ENCODE measurements around the gene CALML4. TPM values are rescaled to one million over a fixed set of nuclear protein-coding genes. Genes with fewer than 3 reads are reported as not detected.
"Not testable (repeated sequence)": the region's sequence is repeated elsewhere in the genome, so short reads cannot be mapped to it uniquely, and the experiment has no call there.

Gene CALML4
- total RNA-seq, 1 experiment from 2014 or later, result 7.0 TPM

GRCh38 chr15:68221530-68222431, 16.6 kb upstream of the CALML4 start:
- H3K9me2 ChIP-seq (replicated peaks; ENCODE audit: insufficient read depth, low read length); H3K4me3 ChIP-seq (ENCODE audit: low read length); H3K27me3 ChIP-seq (ENCODE audit: low read length); H2AFZ ChIP-seq (ENCODE audit: low read length); H3K9ac ChIP-seq (ENCODE audit: low read length); H3K27ac ChIP-seq (ENCODE audit: low read length); H3K4me2 ChIP-seq (ENCODE audit: low read depth, low read length, poor library complexity, severe bottlenecking); H4K20me1 ChIP-seq (ENCODE audit: insufficient read depth, low read depth, low read length); H3K9me3 ChIP-seq (ENCODE audit: low read length); DNase-seq: not testable (repeated sequence)
- Histone ChIP-seq H3K4me1 (ENCODE audit: low read length) (peaks cover 33% of the 10 kb centered on the region), H3K36me3 (ENCODE audit: insufficient read depth, low read length) (peaks cover 11% of the 10 kb centered on the region), H3K79me2 (ENCODE audit: low read length) (peaks cover 80% of the 10 kb centered on the region)

DNA sequence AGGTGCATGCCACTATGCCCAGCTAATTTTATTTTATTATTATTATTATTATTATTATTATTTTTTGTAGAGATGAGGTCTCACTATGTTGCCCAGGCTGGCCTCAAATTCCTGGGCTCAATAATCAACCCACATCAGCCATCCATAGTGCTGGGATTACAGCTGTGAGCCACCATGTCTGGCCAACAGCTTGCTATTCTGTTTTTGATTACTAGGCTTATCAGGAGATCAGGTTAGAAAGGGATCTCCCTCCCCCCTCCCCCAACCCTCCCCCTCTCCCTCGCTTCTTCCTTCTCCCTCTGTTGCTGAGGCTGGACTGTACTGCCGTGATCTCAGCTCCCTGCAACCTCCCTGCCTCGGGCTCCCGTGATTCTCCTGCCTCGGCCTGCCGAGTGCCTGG, 15.8 kb upstream of the CALML4 start:
- Histone ChIP-seq H3K9me2 (replicated peaks; ENCODE audit: insufficient read depth, low read length) (no peaks in the 10 kb centered on the region), H3K9ac (ENCODE audit: low read length) (no peak overlapping the region), H3K79me2 (ENCODE audit: low read length) (peaks cover 80% of the 10 kb centered on the region), H3K4me2 (ENCODE audit: low read depth, low read length, poor library complexity, severe bottlenecking) (no peak overlapping the region), H3K27ac (ENCODE audit: low read length) (no peak overlapping the region), H3K4me1 (ENCODE audit: low read length) (peaks cover 31% of the 10 kb centered on the region), H4K20me1 (ENCODE audit: insufficient read depth, low read depth, low read length) (0 out of 2 replicates have a peak, but pooled peaks cover 3% of the 10 kb centered on the region), H2AFZ (ENCODE audit: low read length) (no peak overlapping the region), H3K36me3 (ENCODE audit: insufficient read depth, low read length) (peaks cover 14% of the 10 kb centered on the region), H3K27me3 (ENCODE audit: low read length) (no peaks in the 10 kb centered on the region), H3K9me3 (ENCODE audit: low read length) (peaks cover 5% of the 10 kb centered on the region; the same call in 1 of the 2 replicates), H3K4me3 (ENCODE audit: low read length) (no peak overlapping the region)
- no peak for DNase-seq

- Histone ChIP-seq H3K4me3 (ENCODE audit: low read length) (no peak overlapping the region), H3K27me3 (ENCODE audit: low read length) (no peaks in the 10 kb centered on the region), H3K27ac (ENCODE audit: low read length) (no peak overlapping the region), H2AFZ (ENCODE audit: low read length) (no peak overlapping the region), H3K9ac (ENCODE audit: low read length) (no peak overlapping the region), H3K36me3 (ENCODE audit: insufficient read depth, low read length) (peaks cover 14% of the 10 kb centered on the region), H3K4me2 (ENCODE audit: low read depth, low read length, poor library complexity, severe bottlenecking) (no peak overlapping the region), H4K20me1 (ENCODE audit: insufficient read depth, low read depth, low read length) (0 out of 2 replicates have a peak, but pooled peaks cover 3% of the 10 kb centered on the region), H3K9me3 (ENCODE audit: low read length) (peaks cover 5% of the 10 kb centered on the region; the same call in 1 of the 2 replicates), H3K4me1 (ENCODE audit: low read length) (peaks cover 28% of the 10 kb centered on the region), H3K79me2 (ENCODE audit: low read length) (peaks cover 80% of the 10 kb centered on the region), H3K9me2 (replicated peaks; ENCODE audit: insufficient read depth, low read length) (no peaks in the 10 kb centered on the region)
- DNase-seq, result no peak
Observed at GRCh38 chr15:68220489-68220888, 15.4 kb upstream of the CALML4 start.

DNA sequence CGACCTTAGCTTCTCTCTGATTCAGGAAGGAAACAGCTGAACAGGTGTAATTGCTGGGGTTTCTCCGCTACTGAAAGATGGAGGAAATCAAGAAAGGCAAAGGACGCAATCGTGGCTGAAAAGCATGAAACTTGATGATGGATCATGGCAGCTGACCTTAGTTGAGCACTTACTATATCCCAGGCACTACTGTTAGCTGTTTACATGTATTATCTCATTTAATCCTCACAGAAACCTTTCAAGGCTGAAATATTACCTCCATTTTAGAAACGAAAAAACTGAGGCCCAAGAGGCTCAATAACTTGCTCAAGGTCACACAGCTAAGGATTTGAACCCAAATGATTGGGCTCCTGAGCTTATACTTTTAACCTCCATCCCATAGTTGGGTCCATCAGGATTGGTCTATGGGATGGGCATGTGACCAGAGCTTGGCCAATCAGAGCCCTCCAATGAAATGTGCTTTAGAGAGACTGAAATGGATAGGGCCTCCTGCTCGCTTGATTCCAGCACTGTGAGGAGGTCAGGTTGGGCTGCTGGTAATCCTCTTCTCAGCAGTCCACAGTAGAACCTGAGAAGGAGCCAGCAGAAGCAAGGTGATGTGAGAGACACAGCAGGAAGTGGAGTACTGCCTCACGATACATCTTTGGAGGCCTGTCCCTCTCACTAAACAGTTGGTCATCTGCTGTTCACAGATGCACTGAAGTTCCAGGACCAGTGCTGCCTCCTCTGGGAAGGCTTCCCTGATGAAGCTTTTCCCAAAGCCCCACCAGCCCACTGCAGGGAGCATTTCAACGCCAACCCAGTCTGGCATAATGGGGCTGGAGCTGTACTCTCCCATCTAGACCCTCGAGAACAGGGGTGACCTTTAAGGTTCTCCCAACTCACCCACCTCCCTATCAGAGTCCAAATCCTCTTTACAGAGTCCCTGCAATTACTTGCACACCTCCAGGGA, 14.0 kb upstream of the CALML4 start:
- H3K4me1 ChIP-seq (ENCODE audit: low read length), result peaks cover 17% of the 10 kb centered on the region
- H3K27me3 ChIP-seq (ENCODE audit: low read length), result no peaks in the 10 kb centered on the region
- H3K4me2 ChIP-seq (ENCODE audit: low read depth, low read length, poor library complexity, severe bottlenecking), result no peak overlapping the region
- peak; percentile 51 for DNase-seq
- no peak overlapping the region for H3K27ac ChIP-seq (ENCODE audit: low read length)
- H2AFZ ChIP-seq (ENCODE audit: low read length), result no peak overlapping the region
- 0 out of 2 replicates have a peak, but pooled peaks cover 3% of the 10 kb centered on the region for H4K20me1 ChIP-seq (ENCODE audit: insufficient read depth, low read depth, low read length)
- H3K4me3 ChIP-seq (ENCODE audit: low read length), result no peak overlapping the region
- H3K9me2 ChIP-seq (replicated peaks; ENCODE audit: insufficient read depth, low read length), result no peaks in the 10 kb centered on the region
- peaks cover 14% of the 10 kb centered on the region for H3K36me3 ChIP-seq (ENCODE audit: insufficient read depth, low read length)
- H3K9me3 ChIP-seq (ENCODE audit: low read length), result peaks cover 5% of the 10 kb centered on the region; the same call in 1 of the 2 replicates
- no peak overlapping the region for H3K9ac ChIP-seq (ENCODE audit: low read length)
- peaks cover 80% of the 10 kb centered on the region for H3K79me2 ChIP-seq (ENCODE audit: low read length)

DNA sequence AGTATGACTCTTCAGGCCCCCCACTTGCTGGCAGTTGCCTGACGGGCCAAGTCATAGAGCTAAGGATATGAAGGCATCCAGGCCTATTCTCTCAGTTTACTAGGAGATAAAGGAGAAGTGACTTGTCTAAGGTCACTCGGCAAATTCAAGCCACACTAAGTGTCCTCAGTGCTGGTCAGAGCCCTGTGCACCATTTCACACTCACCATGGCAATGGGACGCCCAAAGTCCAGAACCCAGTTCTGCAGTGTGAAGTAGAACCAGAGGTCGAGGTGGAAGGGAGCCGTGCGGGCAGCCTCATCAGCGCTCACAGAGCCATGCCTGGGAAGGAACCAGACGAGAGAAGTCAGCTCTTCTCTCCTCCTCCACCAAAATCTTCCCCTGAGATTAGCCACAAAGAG, 13.2 kb upstream of the CALML4 start:
- Histone ChIP-seq H3K4me3 (ENCODE audit: low read length) (no peak overlapping the region), H3K9me3 (ENCODE audit: low read length) (peaks cover 3% of the 10 kb centered on the region; the same call in 1 of the 2 replicates), H3K9ac (ENCODE audit: low read length) (no peak overlapping the region), H3K9me2 (replicated peaks; ENCODE audit: insufficient read depth, low read length) (no peaks in the 10 kb centered on the region), H3K4me2 (ENCODE audit: low read depth, low read length, poor library complexity, severe bottlenecking) (no peak overlapping the region), H3K36me3 (ENCODE audit: insufficient read depth, low read length) (peaks cover 12% of the 10 kb centered on the region), H4K20me1 (ENCODE audit: insufficient read depth, low read depth, low read length) (0 out of 2 replicates have a peak, but pooled peaks cover 3% of the 10 kb centered on the region), H2AFZ (ENCODE audit: low read length) (no peak overlapping the region), H3K79me2 (ENCODE audit: low read length) (peaks cover 79% of the 10 kb centered on the region), H3K4me1 (ENCODE audit: low read length) (peaks cover 17% of the 10 kb centered on the region), H3K27ac (ENCODE audit: low read length) (no peak overlapping the region), H3K27me3 (ENCODE audit: low read length) (no peaks in the 10 kb centered on the region)
- DNase-seq, result no peak

DNA sequence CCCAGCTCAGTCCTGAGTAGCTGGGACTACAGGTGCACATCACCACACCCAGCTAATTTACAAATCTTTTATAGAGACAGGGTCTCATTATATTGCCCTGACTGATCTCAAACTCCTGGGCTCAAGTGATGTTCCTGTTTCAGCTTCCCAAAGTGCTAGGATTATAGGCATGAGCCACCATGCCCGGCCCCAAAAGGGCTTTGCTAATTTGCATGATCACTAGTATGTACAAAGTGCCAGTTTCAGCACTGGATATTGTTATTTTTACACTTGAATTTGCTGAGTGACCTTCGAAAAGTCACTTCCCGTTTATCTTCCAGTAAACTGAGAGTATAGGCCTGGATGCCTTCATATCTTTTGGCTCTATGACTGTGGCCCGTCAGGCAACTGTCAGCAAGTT, 12.2 kb upstream of the CALML4 start:
- Histone ChIP-seq H3K79me2 (ENCODE audit: low read length) (peaks cover 75% of the 10 kb centered on the region), H3K4me2 (ENCODE audit: low read depth, low read length, poor library complexity, severe bottlenecking) (no peak overlapping the region), H3K9ac (ENCODE audit: low read length) (no peak overlapping the region), H3K9me2 (replicated peaks; ENCODE audit: insufficient read depth, low read length) (no peaks in the 10 kb centered on the region), H3K4me1 (ENCODE audit: low read length) (peaks cover 18% of the 10 kb centered on the region), H3K27me3 (ENCODE audit: low read length) (no peaks in the 10 kb centered on the region), H3K36me3 (ENCODE audit: insufficient read depth, low read length) (peaks cover 8% of the 10 kb centered on the region; the same call in 1 of the 2 replicates), H2AFZ (ENCODE audit: low read length) (no peak overlapping the region), H3K4me3 (ENCODE audit: low read length) (no peak overlapping the region), H3K27ac (ENCODE audit: low read length) (no peak overlapping the region), H3K9me3 (ENCODE audit: low read length) (no peaks in the 10 kb centered on the region), H4K20me1 (ENCODE audit: insufficient read depth, low read depth, low read length) (0 out of 2 replicates have a peak, but pooled peaks cover 3% of the 10 kb centered on the region)
- DNase-seq, result no peak

- Histone ChIP-seq H3K79me2 (ENCODE audit: low read length) (peaks cover 86% of the 10 kb centered on the region), H3K9me2 (replicated peaks; ENCODE audit: insufficient read depth, low read length) (no peaks in the 10 kb centered on the region)
Observed at GRCh38 chr15:68214838-68215254, 9.7 kb upstream of the CALML4 start.

More at GRCh38 chr15:68214838-68215254, 9.7 kb upstream of the CALML4 start:
- H3K27ac ChIP-seq (ENCODE audit: low read length), result no peak overlapping the region
- peaks cover 8% of the 10 kb centered on the region; the same call in 1 of the 2 replicates for H3K36me3 ChIP-seq (ENCODE audit: insufficient read depth, low read length)
- H3K9me3 ChIP-seq (ENCODE audit: low read length), result no peaks in the 10 kb centered on the region
- H3K4me3 ChIP-seq (ENCODE audit: low read length), result no peak overlapping the region
- H3K9ac ChIP-seq (ENCODE audit: low read length), result no peak overlapping the region
- H3K4me1 ChIP-seq (ENCODE audit: low read length), result peaks cover 43% of the 10 kb centered on the region
- 0 out of 2 replicates have a peak, but pooled peaks cover 3% of the 10 kb centered on the region for H4K20me1 ChIP-seq (ENCODE audit: insufficient read depth, low read depth, low read length)
- H3K27me3 ChIP-seq (ENCODE audit: low read length), result no peaks in the 10 kb centered on the region
- no peak overlapping the region for H3K4me2 ChIP-seq (ENCODE audit: low read depth, low read length, poor library complexity, severe bottlenecking)
- no peak for DNase-seq
- no peak overlapping the region for H2AFZ ChIP-seq (ENCODE audit: low read length)

Measured in Karpas-422 (cell line).